ENCODE measurements around the gene DNMT3A.

Gene DNMT3A

DNA sequence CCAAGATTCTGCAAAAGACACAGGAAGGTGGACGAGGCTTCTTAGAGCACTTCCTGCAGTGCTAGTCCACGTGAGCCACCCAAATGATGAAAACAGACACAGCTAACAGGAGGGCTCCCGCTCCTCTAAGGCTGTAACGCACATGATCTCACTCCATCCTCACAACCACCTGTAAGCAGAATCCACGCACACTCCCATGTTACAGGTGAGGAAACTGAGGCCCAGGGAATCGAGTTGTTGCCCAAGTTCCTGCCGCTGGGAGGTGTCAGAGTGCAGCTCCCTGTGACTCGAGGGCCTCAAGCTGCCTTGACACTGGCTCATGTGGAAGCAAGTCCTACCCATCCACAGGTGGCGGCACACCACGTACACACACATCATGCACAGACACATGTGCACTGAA is 4.4 kb downstream of the DNMT3A start:
- WGBS (ENCODE audit: insufficient coverage, insufficient read length), result no CpG with 5 or more reads among the region's 10 CpGs
- DNase-seq (ENCODE audit: low read depth, low spot score), result no peak
- Histone ChIP-seq H3K36me3 (ENCODE audit: control insufficient read depth, insufficient read depth, low read length) (no peaks in the 10 kb centered on the region), H3K4me1 (ENCODE audit: control insufficient read depth, insufficient read depth, low read length) (peaks cover 14% of the 10 kb centered on the region), H3K27ac (ENCODE audit: low read length) (no peak overlapping the region), H3K4me3 (ENCODE audit: low read length) (no peak overlapping the region), H3K9me3 (ENCODE audit: control insufficient read depth, insufficient read depth, low read length) (no peaks in the 10 kb centered on the region), H3K27me3 (ENCODE audit: control insufficient read depth, insufficient read depth, low read length) (no peaks in the 10 kb centered on the region)

DNA sequence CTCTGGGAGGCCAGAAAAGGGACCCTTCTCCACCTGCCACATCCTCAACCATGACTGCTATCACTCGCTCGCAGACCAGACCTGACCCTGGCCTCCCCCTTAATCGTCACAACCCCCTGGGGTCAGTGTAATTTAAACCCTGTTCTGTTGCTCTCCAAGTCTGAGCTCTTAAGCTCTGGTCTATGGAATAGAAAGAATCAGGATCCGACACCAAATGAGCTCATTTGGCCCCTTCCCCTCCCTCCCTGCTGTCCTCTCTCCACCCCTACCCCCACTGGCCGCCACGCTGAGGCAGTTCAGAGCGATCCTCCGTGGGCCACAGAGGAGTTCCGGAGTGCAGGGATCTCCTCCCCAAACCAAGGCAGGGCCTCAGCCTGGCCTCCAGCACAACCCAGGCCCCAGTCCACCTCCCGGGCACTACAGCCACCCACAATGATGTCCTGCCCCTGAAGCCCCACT is 5.3 kb downstream of the DNMT3A start:
- H3K36me3 ChIP-seq (ENCODE audit: control insufficient read depth, insufficient read depth, low read length), result no peaks in the 10 kb centered on the region
- no peaks in the 10 kb centered on the region for H3K9me3 ChIP-seq (ENCODE audit: control insufficient read depth, insufficient read depth, low read length)
- H3K4me1 ChIP-seq (ENCODE audit: control insufficient read depth, insufficient read depth, low read length), result peaks cover 14% of the 10 kb centered on the region
- DNase-seq (ENCODE audit: low read depth, low spot score), result no peak
- H3K4me3 ChIP-seq (ENCODE audit: low read length), result no peak overlapping the region
- no peak overlapping the region for H3K27ac ChIP-seq (ENCODE audit: low read length)
- no peaks in the 10 kb centered on the region for H3K27me3 ChIP-seq (ENCODE audit: control insufficient read depth, insufficient read depth, low read length)
- no CpG with 5 or more reads among the region's 10 CpGs for WGBS (ENCODE audit: insufficient coverage, insufficient read length)

GRCh38 chr2:25335971-25336370 is 5.8 kb downstream of the DNMT3A start:
- no peak overlapping the region for H3K4me3 ChIP-seq (ENCODE audit: low read length)
- H3K27me3 ChIP-seq (ENCODE audit: control insufficient read depth, insufficient read depth, low read length), result no peaks in the 10 kb centered on the region
- no CpG with 5 or more reads among the region's 6 CpGs for WGBS (ENCODE audit: insufficient coverage, insufficient read length)
- H3K27ac ChIP-seq (ENCODE audit: low read length), result no peak overlapping the region
- H3K4me1 ChIP-seq (ENCODE audit: control insufficient read depth, insufficient read depth, low read length), result peaks cover 14% of the 10 kb centered on the region
- H3K9me3 ChIP-seq (ENCODE audit: control insufficient read depth, insufficient read depth, low read length), result no peaks in the 10 kb centered on the region
- DNase-seq (ENCODE audit: low read depth, low spot score), result no peak
- no peaks in the 10 kb centered on the region for H3K36me3 ChIP-seq (ENCODE audit: control insufficient read depth, insufficient read depth, low read length)

DNA sequence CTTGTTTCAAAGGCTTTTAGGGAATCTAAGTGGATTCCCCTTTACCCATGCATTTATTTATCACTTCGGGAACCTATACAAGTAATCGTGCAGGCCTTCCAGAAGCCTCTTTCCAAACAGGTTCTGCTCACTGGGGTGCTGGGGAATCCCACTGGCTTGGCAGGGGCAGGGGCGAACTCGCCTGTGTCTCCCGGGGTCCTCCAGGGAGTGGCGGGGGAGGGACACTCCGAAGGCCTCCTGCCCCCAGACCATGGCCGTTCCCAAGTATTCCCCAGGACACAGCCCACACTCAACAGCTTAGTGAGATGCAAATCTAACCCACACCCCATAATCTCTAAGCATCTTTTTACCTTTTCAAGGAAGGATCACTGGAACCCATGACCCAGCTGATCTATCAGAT is 6.5 kb downstream of the DNMT3A start:
- WGBS (ENCODE audit: insufficient coverage, insufficient read length), result no CpG with 5 or more reads among the region's 8 CpGs
- Histone ChIP-seq H3K4me1 (ENCODE audit: control insufficient read depth, insufficient read depth, low read length) (peaks cover 14% of the 10 kb centered on the region), H3K27ac (ENCODE audit: low read length) (no peak overlapping the region), H3K36me3 (ENCODE audit: control insufficient read depth, insufficient read depth, low read length) (no peaks in the 10 kb centered on the region), H3K4me3 (ENCODE audit: low read length) (no peak overlapping the region), H3K9me3 (ENCODE audit: control insufficient read depth, insufficient read depth, low read length) (no peaks in the 10 kb centered on the region), H3K27me3 (ENCODE audit: control insufficient read depth, insufficient read depth, low read length) (no peaks in the 10 kb centered on the region)
- no peak for DNase-seq (ENCODE audit: low read depth, low spot score)

GRCh38 chr2:25334482-25334881 is 7.2 kb downstream of the DNMT3A start:
- DNase-seq (ENCODE audit: low read depth, low spot score), result no peak
- H3K4me3 ChIP-seq (ENCODE audit: low read length), result no peak overlapping the region
- peaks cover 14% of the 10 kb centered on the region for H3K4me1 ChIP-seq (ENCODE audit: control insufficient read depth, insufficient read depth, low read length)
- H3K27me3 ChIP-seq (ENCODE audit: control insufficient read depth, insufficient read depth, low read length), result no peaks in the 10 kb centered on the region
- no peaks in the 10 kb centered on the region for H3K9me3 ChIP-seq (ENCODE audit: control insufficient read depth, insufficient read depth, low read length)
- H3K27ac ChIP-seq (ENCODE audit: low read length), result no peak overlapping the region
- no peaks in the 10 kb centered on the region for H3K36me3 ChIP-seq (ENCODE audit: control insufficient read depth, insufficient read depth, low read length)
- no CpG with 5 or more reads among the region's 8 CpGs for WGBS (ENCODE audit: insufficient coverage, insufficient read length)

- H3K4me3 ChIP-seq (ENCODE audit: low read length), result no peak overlapping the region
- H3K27me3 ChIP-seq (ENCODE audit: control insufficient read depth, insufficient read depth, low read length), result no peaks in the 10 kb centered on the region
- H3K27ac ChIP-seq (ENCODE audit: low read length), result no peak overlapping the region
- no peak for DNase-seq (ENCODE audit: low read depth, low spot score)
- no peaks in the 10 kb centered on the region for H3K9me3 ChIP-seq (ENCODE audit: control insufficient read depth, insufficient read depth, low read length)
- peaks cover 14% of the 10 kb centered on the region for H3K4me1 ChIP-seq (ENCODE audit: control insufficient read depth, insufficient read depth, low read length)
- H3K36me3 ChIP-seq (ENCODE audit: control insufficient read depth, insufficient read depth, low read length), result no peaks in the 10 kb centered on the region
- WGBS (ENCODE audit: insufficient coverage, insufficient read length), result no CpG with 5 or more reads among the region's 4 CpGs
Measured at GRCh38 chr2:25333981-25334380, 7.7 kb downstream of the DNMT3A start.

DNA sequence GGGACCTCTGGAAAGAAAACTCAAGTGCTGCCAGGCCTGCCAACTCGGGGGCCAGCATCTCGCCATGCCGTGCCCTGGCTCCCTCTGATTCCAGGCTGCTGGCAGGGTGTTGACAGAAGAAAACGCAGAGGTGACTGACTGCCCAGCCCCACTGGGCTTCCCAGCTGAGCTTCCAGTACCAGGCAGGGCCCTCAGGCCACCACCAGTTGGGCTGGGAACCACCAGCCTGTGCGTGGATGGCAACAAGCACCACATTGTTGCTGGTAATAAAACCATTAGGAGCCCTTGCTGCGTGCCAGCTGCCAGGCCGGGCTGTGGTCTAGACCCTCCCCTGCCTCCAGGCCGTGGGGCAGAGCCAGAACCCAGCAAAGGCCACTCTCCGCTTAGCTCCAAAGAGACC is 9.2 kb downstream of the DNMT3A start:
- no peak overlapping the region for H3K27ac ChIP-seq (ENCODE audit: low read length)
- H3K9me3 ChIP-seq (ENCODE audit: control insufficient read depth, insufficient read depth, low read length), result no peaks in the 10 kb centered on the region
- DNase-seq (ENCODE audit: low read depth, low spot score), result no peak
- H3K4me3 ChIP-seq (ENCODE audit: low read length), result no peak overlapping the region
- no peaks in the 10 kb centered on the region for H3K27me3 ChIP-seq (ENCODE audit: control insufficient read depth, insufficient read depth, low read length)
- peaks cover 12% of the 10 kb centered on the region for H3K4me1 ChIP-seq (ENCODE audit: control insufficient read depth, insufficient read depth, low read length)
- WGBS (ENCODE audit: insufficient coverage, insufficient read length), result no CpG with 5 or more reads among the region's 9 CpGs
- H3K36me3 ChIP-seq (ENCODE audit: control insufficient read depth, insufficient read depth, low read length), result no peaks in the 10 kb centered on the region

DNA sequence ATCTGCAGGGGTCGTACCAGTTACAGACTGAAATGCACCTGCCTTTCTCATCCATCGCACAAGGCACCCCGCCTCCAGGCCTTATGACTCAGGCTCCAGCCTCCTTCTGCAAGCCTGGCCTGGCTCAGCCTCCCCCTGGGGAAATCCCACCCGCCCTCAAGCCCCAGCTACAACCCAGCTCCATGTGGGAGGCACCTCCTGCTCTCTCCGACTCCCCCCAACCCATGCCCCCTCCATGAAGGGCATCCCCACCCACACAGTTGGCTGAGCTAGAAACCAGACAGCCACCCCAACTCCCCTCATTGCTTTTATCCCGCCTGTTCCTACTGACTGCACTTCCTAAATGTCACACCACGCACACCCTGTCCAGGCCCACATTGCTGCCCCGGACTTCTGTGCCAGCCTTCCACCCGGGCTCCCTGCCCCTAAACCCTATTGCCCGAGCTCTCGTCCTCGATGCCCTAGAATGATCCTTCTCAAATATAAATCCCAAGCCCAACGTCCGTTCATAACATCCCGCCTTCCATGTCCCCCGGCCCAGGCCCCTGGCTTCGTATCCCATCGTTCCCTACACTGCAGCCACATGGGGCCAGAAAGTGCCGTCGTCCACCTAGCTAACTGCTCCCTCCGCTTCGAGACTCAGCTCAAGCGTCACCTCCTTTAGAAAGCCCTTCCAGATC is 9.9 kb downstream of the DNMT3A start:
- no peak for DNase-seq (ENCODE audit: low read depth, low spot score)
- no CpG with 5 or more reads among the region's 23 CpGs for WGBS (ENCODE audit: insufficient coverage, insufficient read length)
- Histone ChIP-seq H3K27ac (ENCODE audit: low read length) (no peak overlapping the region), H3K36me3 (ENCODE audit: control insufficient read depth, insufficient read depth, low read length) (no peaks in the 10 kb centered on the region), H3K4me3 (ENCODE audit: low read length) (no peak overlapping the region), H3K4me1 (ENCODE audit: control insufficient read depth, insufficient read depth, low read length) (peaks cover 11% of the 10 kb centered on the region), H3K27me3 (ENCODE audit: control insufficient read depth, insufficient read depth, low read length) (no peaks in the 10 kb centered on the region), H3K9me3 (ENCODE audit: control insufficient read depth, insufficient read depth, low read length) (no peaks in the 10 kb centered on the region)

DNA sequence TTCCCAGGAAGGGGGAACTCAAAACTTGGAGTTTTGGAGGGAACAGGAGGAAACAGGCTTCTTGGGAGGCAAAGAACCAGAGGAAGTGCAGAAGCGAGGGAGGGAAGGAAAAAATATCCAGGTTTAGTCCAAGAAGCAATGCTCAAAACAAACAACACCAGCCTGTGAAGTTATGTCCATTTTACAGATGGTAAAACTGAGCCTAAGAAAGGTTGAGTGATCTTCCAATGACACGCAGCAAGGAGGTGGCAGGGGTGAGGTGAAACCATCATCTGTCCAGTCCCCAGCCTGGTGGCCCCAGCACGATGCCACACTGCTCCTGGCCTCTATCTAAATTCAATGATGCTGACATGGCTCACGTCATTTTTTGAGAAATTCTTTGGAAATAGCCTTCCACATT is 10.8 kb downstream of the DNMT3A start:
- Histone ChIP-seq H3K4me1 (ENCODE audit: control insufficient read depth, insufficient read depth, low read length) (peaks cover 4% of the 10 kb centered on the region), H3K36me3 (ENCODE audit: control insufficient read depth, insufficient read depth, low read length) (no peaks in the 10 kb centered on the region), H3K27me3 (ENCODE audit: control insufficient read depth, insufficient read depth, low read length) (no peaks in the 10 kb centered on the region), H3K4me3 (ENCODE audit: low read length) (no peak overlapping the region), H3K27ac (ENCODE audit: low read length) (no peak overlapping the region), H3K9me3 (ENCODE audit: control insufficient read depth, insufficient read depth, low read length) (no peaks in the 10 kb centered on the region)
- WGBS (ENCODE audit: insufficient coverage, insufficient read length), result no CpG with 5 or more reads among the region's 4 CpGs
- no peak for DNase-seq (ENCODE audit: low read depth, low spot score)

- Histone ChIP-seq H3K27me3 (ENCODE audit: control insufficient read depth, insufficient read depth, low read length) (no peaks in the 10 kb centered on the region), H3K36me3 (ENCODE audit: control insufficient read depth, insufficient read depth, low read length) (no peaks in the 10 kb centered on the region), H3K4me3 (ENCODE audit: low read length) (no peak overlapping the region), H3K9me3 (ENCODE audit: control insufficient read depth, insufficient read depth, low read length) (no peaks in the 10 kb centered on the region), H3K4me1 (ENCODE audit: control insufficient read depth, insufficient read depth, low read length) (peaks cover 3% of the 10 kb centered on the region; the same call in 1 of the 2 replicates), H3K27ac (ENCODE audit: low read length) (no peak overlapping the region)
- WGBS (ENCODE audit: insufficient coverage, insufficient read length), result no CpG with 5 or more reads among the region's 10 CpGs
- no peak for DNase-seq (ENCODE audit: low read depth, low spot score)
Measured at GRCh38 chr2:25330273-25330672, 11.5 kb downstream of the DNMT3A start.
